Measurements from ENCODE around the gene RPL12. TPM values are rescaled to one million over a fixed set of nuclear protein-coding genes. Genes with fewer than 3 reads are reported as not detected.

The RPL12 gene
- polyA plus RNA-seq, 5 donors = 1,820 to 2,541 (median 2,091) TPM

GRCh38 chr9:127411122-127411521 is 40.1 kb downstream of the RPL12 start:
- no peak for DNase-seq

- no peak for DNase-seq
Observed at GRCh38 chr9:127407492-127407843, 43.7 kb downstream of the RPL12 start.

GRCh38 chr9:127406799-127407491 is 44.3 kb downstream of the RPL12 start:
- no peak for DNase-seq

- no peak for DNase-seq
Observed at GRCh38 chr9:127405344-127406125, 45.7 kb downstream of the RPL12 start.

- no peak for DNase-seq
Observed at GRCh38 chr9:127404631-127405030, 46.6 kb downstream of the RPL12 start.

- no peak for DNase-seq
Observed at GRCh38 chr9:127403507-127404192, 47.6 kb downstream of the RPL12 start.

- DNase-seq = no peak
Observed at GRCh38 chr9:127402401-127403090, 48.7 kb downstream of the RPL12 start.

- no peak for DNase-seq
Observed at GRCh38 chr9:127399736-127400269, 51.4 kb downstream of the RPL12 start.

GRCh38 chr9:127398715-127399400 is 52.3 kb downstream of the RPL12 start:
- DNase-seq = no peak

- DNase-seq = no peak
Observed at GRCh38 chr9:127398275-127398647, 52.9 kb downstream of the RPL12 start.

Other genes with a start within 250 kb of the RPL12 start
- 10 to 100 TPM; 28.3 to 38.1 (median 32.5) TPM for gene GARNL3, start 186.6 kb downstream of the RPL12 start, polyA plus RNA-seq (ENCODE audit: insufficient read depth in 1 of 5, insufficient read length in 5 of 5, low replicate concordance in 1 of 5)
- 10 to 100 TPM; 13.9 to 25.6 (median 21.7) TPM for gene SLC2A8, start 54.2 kb downstream of the RPL12 start, polyA plus RNA-seq (ENCODE audit: insufficient read depth in 1 of 5, insufficient read length in 5 of 5, low replicate concordance in 1 of 5)
- gene ZNF79, start 27.0 kb downstream of the RPL12 start, polyA plus RNA-seq (ENCODE audit: insufficient read depth in 1 of 5, insufficient read length in 5 of 5, low replicate concordance in 1 of 5) = 1 to 10 TPM; 4.9 to 6.4 (median 5.9) TPM
- 10 to 100 TPM; 15.1 to 19.9 (median 16.7) TPM for gene LRSAM1, start 104 bp upstream of the RPL12 start, polyA plus RNA-seq (ENCODE audit: insufficient read depth in 1 of 5, insufficient read length in 5 of 5, low replicate concordance in 1 of 5)
- 10 to 100 TPM; 41.0 to 50.4 (median 46.0) TPM for gene STXBP1, start 160.9 kb upstream of the RPL12 start, polyA plus RNA-seq (ENCODE audit: insufficient read depth in 1 of 5, insufficient read length in 5 of 5, low replicate concordance in 1 of 5)